ENCODE results near the gene FHL2. TPM values are rescaled to one million over a fixed set of nuclear protein-coding genes. Genes with fewer than 3 reads are reported as not detected.

The FHL2 gene
- total and polyA plus RNA-seq, 2 of the 13 experiments (the other 11 are each of a cell fraction or from before 2014, with no cell fraction given): 1.9 to 74.8 TPM

DNA sequence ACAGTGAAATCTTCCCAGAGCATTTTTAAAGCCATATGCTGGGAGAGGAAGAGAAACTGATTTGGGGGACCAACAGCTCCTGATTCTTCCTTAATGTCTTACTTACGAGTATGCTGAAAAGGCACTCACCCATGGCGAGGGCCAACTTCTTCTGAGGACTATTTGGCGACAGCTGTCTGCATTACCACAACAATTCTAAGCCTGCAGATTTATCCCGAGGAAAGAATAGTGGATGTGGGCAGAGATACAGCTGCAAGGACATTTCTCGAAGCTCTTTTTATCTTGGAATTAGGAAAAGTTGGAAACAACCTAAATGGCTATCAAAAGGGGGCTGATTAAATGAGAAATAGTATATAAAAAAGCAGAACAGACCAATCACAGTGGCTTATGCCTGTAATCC, 40.3 kb upstream of the FHL2 start:
- WGBS (ENCODE audit: low lambda C conversion rate): 22% methylated on average over 5 of the region's 5 CpGs
- no peak for ATAC-seq
- TF ChIP-seq HNRNPUL1 (IDR thresholded peaks at IDR 0.05; ENCODE audit: low read depth, low read length) (no peak), CREM (IDR thresholded peaks at IDR 0.05) (no peak), CREM (CRISPR knock-in tag; IDR thresholded peaks at IDR 0.05) (no peak), MYC (CRISPR knock-in tag; IDR thresholded peaks at IDR 0.05; ENCODE audit: borderline replicate concordance) (no peak), PITX1 (CRISPR knock-in tag; IDR thresholded peaks at IDR 0.05) (no peak), ZNF143 (CRISPR knock-in tag; IDR thresholded peaks at IDR 0.05) (no peak), ZNF317 (CRISPR knock-in tag; IDR thresholded peaks at IDR 0.05) (no peak), NONO (IDR thresholded peaks at IDR 0.05) (no peak), NONO (CRISPR knock-in tag; conservative IDR thresholded peaks at IDR 0.05) (no peak), RELA (CRISPR knock-in tag; IDR thresholded peaks at IDR 0.05) (no peak), NCOR1 (IDR thresholded peaks at IDR 0.05; ENCODE audit: borderline replicate concordance, low read length) (no peak), ZNF451 (CRISPR knock-in tag; IDR thresholded peaks at IDR 0.05) (no peak), KLF13 (CRISPR knock-in tag; IDR thresholded peaks at IDR 0.05) (no peak), ZFYVE20 (CRISPR knock-in tag; IDR thresholded peaks at IDR 0.05; ENCODE audit: borderline replicate concordance, low read depth) (no peak), KLF16 (CRISPR knock-in tag; IDR thresholded peaks at IDR 0.05) (no peak), ZNF556 (CRISPR knock-in tag; IDR thresholded peaks at IDR 0.05; ENCODE audit: borderline replicate concordance) (no peak), KDM1A (CRISPR knock-in tag; IDR thresholded peaks at IDR 0.05) (no peak), ZBTB7A (CRISPR knock-in tag; IDR thresholded peaks at IDR 0.05) (no peak)
- TF ChIP-seq, protein P1, sequence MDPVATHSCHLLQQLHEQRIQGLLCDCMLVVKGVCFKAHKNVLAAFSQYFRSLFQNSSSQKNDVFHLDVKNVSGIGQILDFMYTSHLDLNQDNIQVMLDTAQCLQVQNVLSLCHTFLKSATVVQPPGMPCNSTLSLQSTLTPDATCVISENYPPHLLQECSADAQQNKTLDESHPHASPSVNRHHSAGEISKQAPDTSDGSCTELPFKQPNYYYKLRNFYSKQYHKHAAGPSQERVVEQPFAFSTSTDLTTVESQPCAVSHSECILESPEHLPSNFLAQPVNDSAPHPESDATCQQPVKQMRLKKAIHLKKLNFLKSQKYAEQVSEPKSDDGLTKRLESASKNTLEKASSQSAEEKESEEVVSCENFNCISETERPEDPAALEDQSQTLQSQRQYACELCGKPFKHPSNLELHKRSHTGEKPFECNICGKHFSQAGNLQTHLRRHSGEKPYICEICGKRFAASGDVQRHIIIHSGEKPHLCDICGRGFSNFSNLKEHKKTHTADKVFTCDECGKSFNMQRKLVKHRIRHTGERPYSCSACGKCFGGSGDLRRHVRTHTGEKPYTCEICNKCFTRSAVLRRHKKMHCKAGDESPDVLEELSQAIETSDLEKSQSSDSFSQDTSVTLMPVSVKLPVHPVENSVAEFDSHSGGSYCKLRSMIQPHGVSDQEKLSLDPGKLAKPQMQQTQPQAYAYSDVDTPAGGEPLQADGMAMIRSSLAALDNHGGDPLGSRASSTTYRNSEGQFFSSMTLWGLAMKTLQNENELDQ (CRISPR knock-in tag; IDR thresholded peaks at IDR 0.05; ENCODE audit: borderline replicate concordance): no peak
- TF ChIP-seq, protein P2, sequence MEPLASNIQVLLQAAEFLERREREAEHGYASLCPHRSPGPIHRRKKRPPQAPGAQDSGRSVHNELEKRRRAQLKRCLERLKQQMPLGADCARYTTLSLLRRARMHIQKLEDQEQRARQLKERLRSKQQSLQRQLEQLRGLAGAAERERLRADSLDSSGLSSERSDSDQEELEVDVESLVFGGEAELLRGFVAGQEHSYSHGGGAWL (CRISPR knock-in tag; IDR thresholded peaks at IDR 0.05): no peak
- TF ChIP-seq, protein P3, sequence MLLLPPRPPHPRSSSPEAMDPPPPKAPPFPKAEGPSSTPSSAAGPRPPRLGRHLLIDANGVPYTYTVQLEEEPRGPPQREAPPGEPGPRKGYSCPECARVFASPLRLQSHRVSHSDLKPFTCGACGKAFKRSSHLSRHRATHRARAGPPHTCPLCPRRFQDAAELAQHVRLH (CRISPR knock-in tag; IDR thresholded peaks at IDR 0.05; ENCODE audit: borderline replicate concordance, low read depth): no peak
- TF ChIP-seq, protein P4, sequence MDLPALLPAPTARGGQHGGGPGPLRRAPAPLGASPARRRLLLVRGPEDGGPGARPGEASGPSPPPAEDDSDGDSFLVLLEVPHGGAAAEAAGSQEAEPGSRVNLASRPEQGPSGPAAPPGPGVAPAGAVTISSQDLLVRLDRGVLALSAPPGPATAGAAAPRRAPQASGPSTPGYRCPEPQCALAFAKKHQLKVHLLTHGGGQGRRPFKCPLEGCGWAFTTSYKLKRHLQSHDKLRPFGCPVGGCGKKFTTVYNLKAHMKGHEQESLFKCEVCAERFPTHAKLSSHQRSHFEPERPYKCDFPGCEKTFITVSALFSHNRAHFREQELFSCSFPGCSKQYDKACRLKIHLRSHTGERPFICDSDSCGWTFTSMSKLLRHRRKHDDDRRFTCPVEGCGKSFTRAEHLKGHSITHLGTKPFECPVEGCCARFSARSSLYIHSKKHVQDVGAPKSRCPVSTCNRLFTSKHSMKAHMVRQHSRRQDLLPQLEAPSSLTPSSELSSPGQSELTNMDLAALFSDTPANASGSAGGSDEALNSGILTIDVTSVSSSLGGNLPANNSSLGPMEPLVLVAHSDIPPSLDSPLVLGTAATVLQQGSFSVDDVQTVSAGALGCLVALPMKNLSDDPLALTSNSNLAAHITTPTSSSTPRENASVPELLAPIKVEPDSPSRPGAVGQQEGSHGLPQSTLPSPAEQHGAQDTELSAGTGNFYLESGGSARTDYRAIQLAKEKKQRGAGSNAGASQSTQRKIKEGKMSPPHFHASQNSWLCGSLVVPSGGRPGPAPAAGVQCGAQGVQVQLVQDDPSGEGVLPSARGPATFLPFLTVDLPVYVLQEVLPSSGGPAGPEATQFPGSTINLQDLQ (CRISPR knock-in tag; IDR thresholded peaks at IDR 0.05): no peak

More for the DNA sequence above, 40.3 kb upstream of the FHL2 start:
- H3K27ac ChIP-seq (ENCODE audit: extremely low read length, insufficient read depth, low read length): no peak overlapping the region
- no TSS peak for BruUV-seq (replicated peaks)
- H3K79me2 ChIP-seq (ENCODE audit: insufficient read depth, low read length): no peaks in the 10 kb centered on the region
- in situ Hi-C loops (cut with HindIII; ENCODE audit: extremely low pct_ligation_motif_present, low pct_unique_long_range_greater_than_20kb): no loop called here
- no peak overlapping the region for H3K4me2 ChIP-seq (ENCODE audit: low read depth, low read length)
- intact Hi-C loops (cut with micrococcal nuclease; ENCODE audit: unreplicated experiment): no loop called here
- H3K27me3 ChIP-seq (ENCODE audit: control insufficient read depth in 1 of 2, insufficient read depth in 2 of 2, low read length in 2 of 2): peaks cover 1 to 13% of the 10 kb centered on the region in 2 experiments; a peak in 2 of 5 replicates
- no peak overlapping the region for H2AFZ ChIP-seq (ENCODE audit: low read length)
- POLR2A ChIA-PET: no interaction called here
- peaks cover 16% of the 10 kb centered on the region for H3K4me1 ChIP-seq (ENCODE audit: insufficient read depth, low read length)
- no peaks in the 10 kb centered on the region for H3K36me3 ChIP-seq (replicated peaks in 1 of 2; ENCODE audit: control insufficient read depth in 1 of 2, insufficient read depth in 2 of 2, low read length in 2 of 2)
- no peak overlapping the region for H3K4me3 ChIP-seq (replicated peaks in 1 of 3; ENCODE audit: insufficient read depth in 1 of 3, low read depth in 2 of 3, low read length in 3 of 3)
- no peak overlapping the region for H3K9ac ChIP-seq (ENCODE audit: insufficient read depth, low read depth, low read length)
- DNase-seq (ENCODE audit: low spot score): no peak
- H4K20me1 ChIP-seq (ENCODE audit: insufficient read depth, low read length): no peaks in the 10 kb centered on the region
- CTCF ChIA-PET (ENCODE audit: low intra/inter-chr PET ratio, low total read pairs): no interaction called here
- no peak for FAIRE-seq
- H3K9me3 ChIP-seq (ENCODE audit: low read length): no peaks in the 10 kb centered on the region

Data from HepG2 (cell line).